Fibroblast of skin of scalp (primary cell): Measurements from ENCODE around the gene CPE.
"Not testable (repeated sequence)": the region's sequence is repeated elsewhere in the genome, so short reads cannot be mapped to it uniquely, and the experiment has no call there.

Experiments
- DNase-seq: peaks from one replicate; pipeline ENCODE4 v3.0.0-alpha.2; 2013

The CPE gene

DNA sequence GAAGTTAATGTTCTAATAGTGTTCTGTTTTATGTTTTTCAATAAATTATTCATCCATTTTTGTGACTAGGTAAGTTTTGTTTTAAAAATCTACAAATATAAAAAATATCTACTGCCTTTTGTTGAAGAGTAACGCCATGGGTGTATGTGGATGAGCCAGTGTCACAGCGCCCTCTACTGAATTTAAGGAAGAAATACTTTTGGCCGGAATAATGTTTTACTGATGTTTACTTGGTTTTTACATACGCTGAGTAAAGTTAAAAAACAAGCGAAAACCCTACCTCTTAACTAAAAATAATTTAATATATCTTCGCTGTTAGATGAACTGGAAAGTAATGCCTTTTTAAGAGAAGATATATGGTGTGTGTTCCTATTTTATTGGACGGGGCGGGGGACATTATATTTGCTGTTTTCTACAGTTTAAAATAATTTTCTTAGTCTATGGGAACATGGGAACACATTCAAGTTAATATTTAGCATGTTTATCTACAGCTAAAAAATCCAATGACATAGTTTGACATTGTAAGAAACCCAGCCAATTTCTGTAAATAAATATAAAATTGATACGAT, 86.1 kb downstream of the CPE start:
- peak; percentile 48 for DNase-seq

DNA sequence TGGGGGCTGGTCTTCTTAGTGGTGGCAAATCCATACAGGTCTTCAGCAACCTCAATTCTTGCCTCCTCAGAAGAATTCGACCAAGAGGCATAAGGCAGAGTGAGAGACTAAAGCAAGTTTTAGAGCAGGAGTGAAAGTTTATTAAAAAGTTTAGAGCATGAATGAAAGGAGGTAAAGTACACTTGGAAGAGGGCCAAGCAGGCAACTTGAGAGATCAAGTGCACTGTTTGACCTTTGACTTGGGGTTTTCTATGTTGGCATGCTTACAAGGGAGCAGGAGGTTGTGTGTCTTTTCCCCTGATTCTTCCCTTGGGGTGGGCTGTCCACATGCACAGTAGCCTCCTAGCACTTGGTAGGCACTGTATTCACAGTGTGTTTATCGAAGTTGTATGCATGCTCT, 91.2 kb downstream of the CPE start:
- no peak for DNase-seq

DNA sequence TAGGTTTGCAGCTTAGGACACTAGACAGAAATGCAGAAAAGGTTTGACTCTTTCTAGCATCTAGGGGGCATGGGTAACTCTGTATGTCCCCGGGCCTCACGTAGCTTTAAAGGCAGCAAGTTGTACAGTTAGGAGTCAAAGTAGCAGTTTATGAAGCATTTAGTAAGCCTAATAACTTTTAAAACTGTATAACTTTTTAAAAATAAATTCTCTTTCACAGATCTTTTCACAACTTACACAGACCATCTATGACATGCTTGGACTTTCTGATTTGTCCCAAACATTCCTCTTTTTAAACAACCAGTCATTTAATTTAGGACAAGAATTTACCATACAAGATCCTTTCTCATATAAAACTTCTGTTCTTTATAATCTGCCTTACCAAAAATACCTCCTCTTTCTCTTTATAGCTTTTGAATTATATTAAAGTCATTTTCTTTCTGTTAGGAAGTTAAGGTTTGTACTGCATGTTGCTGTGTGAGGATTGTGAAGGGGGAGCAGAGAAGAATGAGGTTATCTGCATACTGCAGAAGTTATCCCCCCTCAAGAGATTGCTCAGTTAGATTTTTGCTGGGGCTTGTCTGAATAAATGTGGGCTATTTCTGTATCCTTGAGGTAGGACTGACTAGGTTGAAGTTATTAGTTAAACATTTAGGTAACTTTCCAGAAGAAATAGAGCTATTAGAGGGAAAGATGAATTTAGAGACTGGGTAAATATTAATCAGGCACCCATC, 94.3 kb downstream of the CPE start:
- no peak for DNase-seq

DNA sequence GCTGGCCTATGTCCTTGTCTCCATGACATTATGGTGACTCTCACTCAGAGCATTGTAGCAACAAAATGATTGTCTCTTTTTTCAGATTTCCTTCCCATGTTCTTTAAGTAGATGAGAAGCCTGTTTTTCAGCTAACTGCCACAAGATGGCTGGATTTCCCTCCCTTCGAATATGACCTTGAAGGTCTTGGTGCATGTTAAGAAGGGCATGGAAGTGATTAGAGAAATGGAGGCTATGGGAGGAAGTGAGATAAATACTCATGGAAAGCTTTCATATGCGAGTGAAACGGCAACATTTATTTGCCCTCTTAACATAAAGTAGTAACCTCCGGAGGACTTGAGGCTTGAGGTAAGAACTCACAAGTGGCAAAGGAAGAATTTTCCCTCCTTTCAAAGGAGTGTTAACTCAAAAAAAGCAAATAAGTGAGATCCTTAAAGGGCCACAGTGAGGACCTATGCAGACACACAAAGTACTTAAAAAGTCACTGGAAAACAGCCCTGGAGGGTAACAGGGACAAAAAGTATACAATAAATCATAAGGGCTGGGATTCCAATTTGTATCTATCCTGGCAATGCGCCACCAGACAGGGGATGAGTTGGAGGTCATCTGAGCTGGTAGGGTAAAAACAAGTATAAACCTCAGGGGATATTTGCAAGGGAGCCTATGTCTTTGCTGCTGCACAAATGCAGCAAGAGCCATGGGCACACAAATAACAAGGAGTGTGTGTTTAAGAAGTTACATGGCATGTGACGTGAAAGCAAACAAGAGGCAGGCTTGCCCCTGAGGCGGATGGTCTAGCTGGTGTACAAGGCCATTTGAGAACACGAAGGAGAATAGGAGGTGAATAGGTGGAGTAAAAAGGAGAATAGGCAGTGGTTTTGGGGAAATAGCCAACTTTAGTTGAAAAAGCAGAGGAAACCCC, 96.2 kb downstream of the CPE start:
- DNase-seq, result no peak

DNA sequence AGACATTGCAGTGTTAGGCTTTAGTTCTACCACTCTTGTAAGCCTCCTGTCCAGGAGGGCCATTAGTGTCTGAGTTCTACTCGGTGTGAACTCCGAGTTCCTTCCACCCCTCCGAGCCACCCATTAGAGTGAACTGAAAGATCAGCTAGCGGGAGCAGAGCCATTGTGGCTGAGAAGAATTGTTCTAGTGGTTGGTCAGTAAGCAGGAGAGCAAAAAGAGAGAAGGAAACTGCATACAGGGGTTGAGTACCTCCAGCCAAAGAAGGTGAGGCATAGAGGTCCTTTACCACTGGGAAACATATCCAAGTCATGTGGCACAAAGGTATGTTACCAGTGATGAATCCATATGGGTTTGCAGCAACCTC, 96.9 kb downstream of the CPE start:
- no peak for DNase-seq

DNA sequence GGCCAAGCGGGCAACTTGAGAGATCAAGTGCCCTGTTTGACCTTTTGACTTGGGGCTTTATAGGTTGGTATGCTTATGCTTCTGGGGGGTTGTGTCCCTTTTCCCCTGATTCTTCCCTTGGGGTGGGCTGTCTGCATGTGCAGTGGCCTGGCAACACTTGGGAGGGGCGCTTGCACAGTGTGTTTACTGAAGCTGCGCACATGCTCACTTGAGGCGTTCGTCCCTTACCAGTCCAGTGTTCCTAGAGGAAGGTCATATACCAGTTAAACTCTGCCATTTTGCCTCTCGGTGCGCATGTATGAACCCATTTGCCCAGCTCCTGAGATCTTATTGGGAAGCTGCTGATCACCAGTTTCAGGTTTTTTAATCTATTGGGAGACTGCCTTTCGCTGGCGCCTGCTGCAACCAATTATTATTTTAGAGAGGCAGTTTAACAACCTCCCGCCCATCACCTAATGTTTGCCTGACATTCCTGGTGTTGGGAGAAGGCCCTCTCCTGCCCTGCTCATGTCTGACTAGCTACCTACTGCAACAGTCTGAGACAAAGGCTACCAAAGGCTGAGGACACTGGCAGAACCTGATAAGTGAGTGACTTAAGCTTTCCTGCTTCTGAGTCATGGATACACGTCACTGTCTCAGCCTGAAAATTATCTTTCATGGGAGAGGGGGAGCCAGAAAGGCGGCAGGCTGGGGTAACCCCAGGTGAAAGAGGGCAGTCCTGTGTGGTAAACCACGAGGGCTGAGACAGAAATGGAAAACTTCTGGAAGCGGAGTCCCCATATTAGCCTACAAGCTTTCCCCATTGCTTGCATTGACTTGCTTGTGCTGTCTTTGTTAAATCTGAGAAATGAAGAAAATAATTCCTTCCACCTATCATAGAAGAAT, 97.6 kb downstream of the CPE start:
- DNase-seq, result no peak

DNA sequence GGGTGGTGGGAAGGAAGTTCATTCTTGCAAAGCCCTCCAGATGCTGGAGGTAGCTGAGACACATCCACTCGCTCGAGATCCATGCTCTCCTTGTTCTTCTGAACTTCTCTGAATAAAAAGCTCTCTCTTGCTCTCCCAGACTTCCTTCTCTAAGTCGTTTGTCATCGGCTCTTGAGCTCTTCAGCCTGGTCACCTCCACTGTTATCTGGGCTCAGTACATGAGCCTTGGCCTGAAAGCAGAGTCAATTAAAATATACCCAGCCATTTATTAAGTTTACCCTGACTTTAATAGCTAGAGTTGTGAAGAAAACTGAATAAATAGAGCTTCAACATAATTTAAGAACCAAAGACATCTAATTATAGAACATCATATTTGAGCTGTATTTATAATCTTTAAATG, 99.0 kb downstream of the CPE start:
- no peak for DNase-seq

DNA sequence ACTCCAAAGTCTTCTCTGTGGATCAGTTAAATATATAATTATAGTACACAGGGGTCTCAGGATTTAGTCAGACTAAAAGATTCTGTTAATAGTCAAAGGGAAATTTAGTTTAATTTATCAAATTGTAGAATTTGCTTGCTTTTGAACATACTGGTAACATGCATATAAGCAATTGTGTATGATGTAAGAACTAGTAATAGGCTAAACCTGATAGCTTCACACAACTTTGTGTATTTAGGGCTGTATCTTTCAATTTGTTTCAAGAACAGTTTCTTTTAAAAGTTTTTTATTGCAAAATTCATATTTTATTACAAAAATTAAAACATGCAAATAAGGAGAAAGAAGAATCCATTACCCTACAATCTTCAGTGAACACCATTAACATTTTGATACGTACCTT, 99.5 kb downstream of the CPE start:
- DNase-seq, result no peak

DNA sequence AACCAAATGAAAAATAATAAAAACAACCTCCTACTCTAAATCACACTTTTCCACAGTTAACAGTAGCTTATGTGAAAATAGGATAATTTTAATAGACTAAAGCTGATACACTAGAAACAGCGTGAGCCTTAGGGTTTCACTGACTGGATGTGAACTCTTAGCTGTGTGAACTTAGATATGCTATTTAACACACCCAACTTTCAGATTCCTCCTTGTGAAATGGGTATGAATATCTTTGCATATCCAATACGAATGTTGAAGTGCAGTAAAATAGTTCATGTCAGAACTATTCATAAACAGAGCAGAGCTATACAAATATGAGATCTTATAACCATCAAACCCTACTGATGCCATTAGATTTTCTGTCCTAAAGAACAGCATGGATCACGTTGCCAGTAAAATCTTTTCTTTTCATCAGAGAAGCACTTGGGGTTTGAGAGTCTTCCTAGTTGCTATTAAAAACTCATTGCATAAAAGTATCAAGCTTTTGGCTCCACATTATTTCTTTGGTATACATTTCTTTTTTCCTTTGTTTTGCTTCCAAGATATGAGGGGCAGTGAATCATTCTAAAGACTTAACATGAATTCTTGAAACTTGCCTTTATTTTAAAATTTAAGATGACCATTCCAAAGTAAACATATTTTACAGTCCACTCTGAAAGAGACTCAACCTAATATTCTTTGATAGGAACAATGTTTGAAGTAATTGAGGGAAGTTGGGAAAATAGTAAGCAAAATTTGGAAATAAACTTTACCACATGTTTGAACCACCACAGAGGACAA, 102.4 kb downstream of the CPE start:
- DNase-seq, result peak; percentile 18

DNA sequence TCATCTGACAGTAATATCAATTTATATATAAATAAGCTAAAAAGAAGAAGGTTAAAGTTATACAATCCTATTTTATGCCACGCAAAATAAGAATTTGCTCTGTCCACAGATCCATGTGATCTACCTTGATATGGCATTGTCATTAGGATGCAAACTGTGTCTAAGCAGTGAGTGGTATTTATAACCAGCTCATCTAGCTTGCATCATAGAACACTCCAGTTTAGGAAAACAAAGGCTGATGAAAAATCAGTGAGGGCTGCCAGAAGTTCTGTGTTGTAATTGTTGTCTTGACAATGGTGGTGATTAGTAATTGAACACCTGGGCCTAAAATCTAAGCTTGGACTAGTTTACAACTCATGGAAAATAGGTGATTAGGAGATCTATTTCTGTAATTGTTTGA, 111.0 kb downstream of the CPE start:
- DNase-seq, result no peak

DNA sequence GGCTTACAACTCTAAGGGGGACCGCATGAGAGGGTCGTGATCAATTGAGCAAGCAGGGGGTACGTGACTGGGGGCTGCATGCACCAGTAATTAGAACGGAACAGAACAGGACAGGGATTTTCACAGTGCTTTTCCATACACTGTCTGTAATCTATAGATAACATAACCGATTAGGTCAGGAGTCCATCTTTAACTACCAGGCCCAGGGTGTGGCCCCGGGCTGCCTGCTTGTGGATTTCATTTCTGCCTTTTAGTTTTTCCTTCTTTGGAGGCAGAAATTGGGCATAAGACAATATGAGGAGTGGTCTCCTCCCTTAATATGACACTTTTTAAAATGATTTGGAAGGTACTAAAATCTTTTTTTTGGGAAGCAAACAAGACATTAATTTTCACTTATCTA, 113.8 kb downstream of the CPE start:
- not testable (repeated sequence) for DNase-seq

DNA sequence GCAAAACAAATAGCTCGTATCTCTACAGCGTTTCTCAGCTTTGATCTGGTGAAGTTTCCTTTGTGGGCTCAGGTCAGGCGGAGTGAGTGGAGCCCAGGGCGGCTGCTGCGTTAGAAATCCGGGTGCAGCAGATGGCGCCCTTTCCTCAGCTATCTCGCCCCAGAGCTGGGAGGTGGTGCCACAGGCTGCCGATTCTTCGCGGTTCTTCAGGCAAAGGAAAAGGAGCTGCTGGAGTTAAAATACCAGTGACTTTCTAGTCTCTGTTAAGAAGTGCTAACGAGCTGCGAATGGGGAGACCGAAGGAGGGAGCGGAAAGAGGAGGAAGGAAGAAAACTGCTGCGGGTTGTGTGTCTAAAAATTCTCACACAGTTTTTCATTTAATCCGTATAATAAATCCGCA, 114.6 kb downstream of the CPE start:
- DNase-seq, result peak; percentile 64

DNA sequence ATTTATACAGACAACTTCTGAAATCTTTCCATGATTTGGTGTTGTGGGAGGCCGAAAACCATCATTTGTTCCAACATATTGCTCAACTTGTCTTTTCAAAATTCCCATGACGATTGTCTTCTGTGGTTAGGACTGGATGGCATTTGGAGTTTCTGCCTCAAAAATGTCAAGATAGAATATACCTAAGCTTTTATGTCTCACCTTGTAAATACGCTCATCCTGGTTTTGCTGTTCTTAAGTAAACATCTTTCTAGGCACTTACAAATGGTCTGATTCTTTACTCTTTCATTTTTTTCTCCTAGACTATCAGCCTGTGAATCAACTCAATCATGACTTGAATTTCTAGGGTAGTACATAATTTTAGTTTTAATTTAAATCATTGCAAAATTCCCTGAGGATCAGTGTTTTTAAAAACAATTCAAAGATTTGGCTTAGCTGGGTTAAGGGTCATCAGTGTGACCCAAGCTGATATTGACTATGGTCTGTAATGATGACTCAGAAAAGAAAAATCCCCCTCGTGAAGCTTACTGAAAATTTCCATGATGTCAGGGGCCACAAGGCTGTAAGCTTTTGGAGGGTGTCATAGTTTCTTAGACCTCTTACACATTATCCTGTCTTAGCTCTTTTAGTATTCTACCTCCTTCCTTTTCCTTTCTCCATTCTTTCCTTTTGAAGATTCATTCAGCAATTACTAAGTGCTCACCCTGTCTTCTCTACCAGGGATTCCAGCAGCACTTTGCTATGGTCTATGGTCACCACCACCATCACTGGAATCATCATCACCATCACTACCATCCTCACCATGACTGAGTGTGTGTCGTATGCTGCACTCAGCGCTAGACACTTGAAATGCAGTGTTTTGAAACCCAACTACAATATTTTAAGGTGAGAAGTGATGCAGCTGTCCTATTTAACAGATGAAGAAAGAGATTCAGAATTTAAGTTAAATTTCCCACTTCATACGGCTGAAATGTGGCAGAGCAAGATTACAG, 124.4 kb downstream of the CPE start:
- peak; percentile 50 for DNase-seq

DNA sequence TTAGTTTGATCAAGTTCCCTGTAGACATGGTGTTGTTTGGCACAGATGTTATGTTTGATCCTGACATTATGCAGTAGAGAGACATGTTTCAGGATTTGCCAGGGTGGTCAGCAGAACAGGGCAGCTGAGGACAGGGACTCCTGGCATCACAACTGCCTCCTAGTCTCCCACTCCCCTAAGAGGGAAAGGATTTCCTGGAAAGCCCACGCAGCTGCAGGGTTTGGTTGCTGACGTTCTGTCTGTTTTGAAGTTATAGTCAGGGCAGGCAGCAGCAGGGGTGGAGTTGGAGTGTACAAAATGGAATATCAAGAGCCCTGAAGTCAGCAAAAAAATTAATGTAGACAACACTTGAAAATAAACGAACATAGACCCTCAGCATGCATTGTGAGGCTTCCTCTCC, 125.4 kb downstream of the CPE start:
- no peak for DNase-seq

DNA sequence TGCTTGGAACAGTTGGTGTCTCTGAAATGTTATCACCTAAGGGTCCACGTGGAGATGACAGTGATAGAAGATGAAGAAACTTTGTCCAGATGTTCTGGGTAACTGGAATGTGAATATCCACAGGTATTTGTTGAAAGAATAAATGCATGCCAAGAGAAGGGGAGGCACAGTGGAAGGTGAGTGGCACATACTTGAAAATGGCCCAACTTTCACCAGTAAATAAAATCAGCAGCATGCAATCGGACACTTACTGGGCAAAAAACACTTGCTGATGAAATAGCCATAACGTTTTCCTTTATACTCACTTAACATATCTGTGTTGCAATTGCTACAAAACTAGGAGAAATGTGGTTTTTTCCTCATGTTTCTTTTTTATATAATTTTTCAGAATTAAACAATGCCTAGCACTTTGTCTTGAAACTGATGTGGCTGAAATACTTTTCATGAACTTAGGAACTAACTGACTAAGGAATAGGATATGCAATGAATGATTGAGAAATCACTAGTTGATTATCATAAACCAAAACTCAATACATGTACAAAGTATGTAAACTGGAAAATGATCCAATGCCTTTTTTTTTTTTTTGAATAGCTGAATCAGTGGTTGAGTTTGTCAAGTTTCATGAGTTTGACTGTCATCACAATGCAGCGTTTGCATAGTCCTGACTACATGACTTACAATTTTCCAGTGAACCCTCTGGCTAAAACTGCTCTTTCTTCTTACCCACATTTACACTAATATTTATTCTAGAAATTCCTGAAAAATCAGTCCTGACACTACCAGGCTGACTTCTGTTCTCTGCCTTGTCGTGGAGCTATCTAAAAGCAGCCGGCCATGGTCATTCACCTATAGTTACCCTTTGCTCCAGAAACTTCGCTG, 127.4 kb downstream of the CPE start:
- peak; percentile 72 for DNase-seq

DNA sequence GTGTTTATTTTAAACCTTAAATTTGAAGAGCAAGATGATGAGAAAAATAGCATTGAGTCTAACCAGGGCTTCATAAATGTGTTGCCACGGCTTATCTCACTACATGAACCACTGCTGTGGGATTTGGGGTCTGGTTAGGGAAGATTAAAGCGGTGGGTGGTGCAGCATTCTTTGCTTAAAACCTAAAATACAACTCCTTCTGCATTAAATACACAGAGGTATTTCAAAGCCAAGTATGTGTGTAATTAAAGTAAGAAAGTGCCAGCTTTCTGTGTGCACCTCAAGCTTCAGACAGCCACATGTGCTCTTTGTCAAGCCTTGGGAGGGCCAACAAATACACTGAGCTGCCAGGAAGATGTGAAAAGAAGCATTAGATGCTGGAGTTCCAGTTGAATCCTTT, 128.0 kb downstream of the CPE start:
- no peak for DNase-seq

DNA sequence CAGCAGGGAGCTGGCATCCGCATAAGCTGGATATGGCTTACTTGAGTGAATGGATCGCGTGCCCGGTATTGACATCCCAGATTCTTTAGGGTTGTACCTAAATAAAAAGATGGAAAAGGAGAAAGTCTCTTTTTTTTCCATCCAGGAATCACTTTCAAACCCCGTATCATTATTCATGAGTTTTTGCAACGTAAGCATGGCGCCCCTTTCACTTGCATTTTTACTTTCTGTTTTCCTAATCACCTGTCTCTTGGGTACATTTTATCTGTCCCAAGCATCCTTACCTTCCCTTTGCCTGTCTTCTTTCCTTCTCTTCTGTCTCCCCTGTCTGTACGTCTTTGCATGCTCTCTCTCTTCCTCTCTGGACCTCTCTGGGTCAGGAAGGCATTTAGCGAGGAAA, 128.6 kb downstream of the CPE start:
- no peak for DNase-seq

DNA sequence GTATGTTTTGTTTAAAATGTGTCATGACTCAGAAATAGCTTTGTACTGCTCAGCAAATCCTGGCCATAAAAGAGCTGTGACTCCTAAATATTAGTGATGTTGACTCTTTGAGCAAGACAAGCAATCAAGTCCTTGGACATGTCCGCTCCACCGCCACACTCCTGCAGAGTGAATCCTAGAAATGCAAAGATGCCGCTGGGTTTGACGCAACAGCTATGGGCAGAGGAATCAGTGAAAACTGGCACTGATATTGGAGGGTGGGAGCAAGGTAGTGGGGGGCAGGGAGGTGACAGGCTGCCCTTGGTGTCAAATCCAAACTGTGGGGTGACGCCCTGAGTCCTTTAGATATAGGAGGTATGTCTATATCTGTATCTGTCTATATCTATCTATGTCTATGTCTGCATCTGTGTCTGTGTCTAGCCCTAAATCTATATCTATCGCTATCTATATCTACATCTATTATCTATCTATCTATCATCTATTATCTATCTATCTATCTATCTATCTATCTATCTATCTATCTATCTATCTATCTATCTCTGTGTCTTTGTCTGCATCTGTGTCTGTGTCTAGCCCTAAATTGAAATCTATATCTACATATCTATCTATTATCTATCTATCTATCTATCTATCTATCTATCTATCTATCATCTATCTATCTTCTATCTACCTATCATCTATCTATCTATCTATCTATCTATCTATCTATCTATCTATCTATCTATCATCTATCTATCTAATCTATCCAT, 129.7 kb downstream of the CPE start:
- no peak for DNase-seq

DNA sequence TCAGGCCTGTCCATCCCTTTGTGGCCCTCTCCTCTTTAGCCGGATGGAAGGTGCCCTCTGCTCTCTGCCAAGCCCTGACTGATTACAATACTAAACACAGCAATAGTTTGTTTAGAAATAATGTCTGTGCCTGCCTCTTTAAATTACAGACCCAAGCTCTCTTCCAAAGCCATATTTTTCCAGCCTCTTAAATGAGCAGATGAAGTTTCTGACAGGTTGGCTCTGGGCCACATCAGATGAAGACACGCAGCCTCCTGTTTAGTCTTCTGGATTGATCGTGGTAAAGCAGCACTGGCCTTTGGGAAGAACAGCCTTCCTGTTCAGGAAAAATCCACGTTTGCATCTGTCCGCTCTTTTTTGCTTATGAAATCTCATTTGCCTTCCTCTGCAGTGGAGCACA, 133.6 kb downstream of the CPE start:
- DNase-seq, result no peak
